ENCODE measurements around the gene HID1.

DNA sequence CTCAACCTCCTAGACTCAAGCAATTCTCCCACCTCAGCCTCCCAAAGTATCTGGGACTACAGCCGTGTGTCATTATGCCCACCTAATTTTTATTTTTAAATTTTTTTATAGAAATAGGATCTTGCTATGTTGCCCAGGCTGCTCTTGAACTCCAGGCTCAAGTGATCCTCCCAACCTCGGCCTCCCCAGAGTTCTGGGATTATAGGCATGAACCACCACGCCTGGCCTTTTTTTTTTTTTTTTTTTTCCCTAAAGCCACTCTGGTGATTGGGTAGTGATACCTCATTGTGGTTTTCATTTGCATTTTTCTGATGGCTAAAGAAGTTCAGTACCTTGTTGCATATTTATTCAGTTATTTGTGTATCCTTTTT is 13.6 kb upstream of the HID1 start:
- TF ChIP-seq EP300 (IDR thresholded peaks at IDR 0.05; ENCODE audit: borderline replicate concordance) = no peak
- TF ChIP-seq TCF12 (IDR thresholded peaks at IDR 0.05; ENCODE audit: low read depth) = no peak
- TF ChIP-seq YY1 (IDR thresholded peaks at IDR 0.05; ENCODE audit: low read depth) = no peak
- no peak for TF ChIP-seq NFIC (IDR thresholded peaks at IDR 0.05)

Measured in Ishikawa (cell line).